Left ventricle myocardium superior (tissue), 1 donor: ENCODE results near the gene ECHS1. TPM values are rescaled to one million over a fixed set of nuclear protein-coding genes. Genes with fewer than 3 reads are reported as not detected.
"Not testable (repeated sequence)": the region's sequence is repeated elsewhere in the genome, so short reads cannot be mapped to it uniquely, and the experiment has no call there.

Experiments
- ATAC-seq: fragments of 200-7000 bp; cut with Tn5 transposase; one replicate; pipeline ENCODE4 v1.9.1; 2020; ENCODE audit warnings: mild to moderate bottlenecking, moderate library complexity
- DNase-seq: peaks from one replicate; pipeline ENCODE4 v3.0.0-alpha.2; 2020
- intact Hi-C: fragments of 100-400 bp; cut with micrococcal nuclease; formaldehyde crosslinking; loops from one replicate; pipeline ENCODE4 v1.11.0; 2022
- long read RNA-seq: library from polyadenylated mRNA; unstranded; transcript quantifications from one replicate; pipeline ENCODE4 v2.0.0, GENCODE V29; 2021
- total RNA-seq: library from RNA; stranded (reverse); fragmentation: NEBNext Ultra II Directional; extraction: Animal tissue kit (Norgen Biotek cat#: 25700); gene quantifications from one replicate; pipeline ENCODE4 v1.2.1, GENCODE V29; 2021
- donor health status: DM: no; HTN: yes; CAD: no; lungs with severe emphysema.

ECHS1 gene
- total RNA-seq = 226 TPM
- long read RNA-seq, transcript ECHS1-201 (8 exons, 1,617 nt) = major isoform, 800 of 881 reads
- long read RNA-seq, partial matches to known transcripts = 53 of 881 reads
- long read RNA-seq, other reads (novel, unspliced or antisense) = 28 of 881 reads

DNA sequence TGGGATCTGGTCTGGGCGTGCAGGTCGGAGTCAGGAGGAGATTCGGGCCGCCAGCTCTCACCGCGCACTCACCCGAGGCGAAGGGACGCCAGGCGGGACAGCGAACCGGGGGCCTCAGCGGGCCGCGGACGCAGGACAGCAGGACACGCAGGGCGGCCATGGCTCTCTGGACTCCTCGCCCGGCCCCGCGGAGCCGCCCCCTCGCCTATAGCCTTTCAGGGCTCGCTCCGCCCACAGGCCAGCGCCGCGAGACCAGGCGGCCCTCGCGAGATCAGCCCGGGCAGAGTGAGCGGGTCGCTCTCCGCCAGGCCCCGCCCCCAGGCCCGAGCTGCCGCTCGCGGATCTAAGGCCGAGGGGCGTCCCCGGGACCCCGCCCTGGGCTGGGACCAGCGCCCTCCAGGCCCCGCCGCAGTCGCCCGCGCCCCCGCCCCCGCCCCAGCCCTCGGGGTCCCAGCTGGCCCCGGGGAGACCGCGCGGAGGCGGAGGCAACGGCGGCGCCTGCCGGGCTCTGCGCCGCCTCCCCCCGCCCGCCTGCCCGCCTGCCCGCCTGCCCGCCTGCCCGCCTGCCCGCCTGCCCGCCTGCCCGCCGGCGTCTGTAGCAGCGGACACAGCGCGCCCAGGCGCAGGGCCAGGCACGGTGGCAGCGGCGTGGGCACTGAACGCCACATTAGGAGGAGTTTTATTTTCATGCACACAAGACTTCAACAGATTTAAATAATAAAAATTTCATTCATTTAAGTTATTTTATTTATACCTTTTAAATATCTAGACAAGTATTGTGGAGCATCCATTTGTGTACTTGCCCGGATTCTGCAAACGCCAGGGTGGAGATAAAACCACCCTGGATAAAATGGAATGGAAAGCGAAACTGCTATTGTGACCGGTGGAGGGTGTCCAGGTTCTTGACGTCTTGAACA, at the start of gene ECHS1:
Gene ECHS1, minus strand, starts transcription at position 181 of the 917 bp plus-strand sequence. Its CDS starts 21 bp downstream, at position 160.
- ATAC-seq (peak; percentile 99), DNase-seq (peak; percentile 99)
- intact Hi-C loops = no loop called here

GRCh38 chr10:133422223-133422806, 49.2 kb upstream of the ECHS1 start:
- intact Hi-C loops = no loop called here
- DNase-seq = no peak
- ATAC-seq = no peak

GRCh38 chr10:133421336-133422222, 48.4 kb upstream of the ECHS1 start:
- no peak for ATAC-seq
- DNase-seq = no peak
- intact Hi-C loops = no loop called here

GRCh38 chr10:133420579-133420978, 47.4 kb upstream of the ECHS1 start:
- ATAC-seq = no peak
- intact Hi-C loops = no loop called here
- no peak for DNase-seq

DNA sequence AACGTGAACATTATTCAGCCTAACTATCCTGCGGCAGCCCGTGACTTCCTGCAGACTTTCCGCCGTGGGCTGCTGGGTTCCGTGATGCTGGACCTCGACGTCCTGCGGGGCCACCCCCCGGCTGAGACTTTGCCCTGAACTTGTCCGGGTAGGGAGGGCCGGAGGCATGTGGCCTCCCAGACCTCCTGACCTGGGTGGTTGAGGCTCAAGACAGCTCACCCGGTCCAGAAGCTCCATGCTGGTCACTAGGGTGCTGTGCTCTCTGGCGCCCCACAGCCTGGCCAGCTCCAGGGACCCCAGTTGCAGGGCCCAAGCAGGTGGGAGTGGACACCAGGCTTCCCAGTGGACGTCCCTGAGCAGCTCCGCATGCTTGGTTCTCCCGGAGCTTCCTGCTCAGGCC, 46.9 kb upstream of the ECHS1 start:
- no peak for ATAC-seq
- intact Hi-C loops = no loop called here
- DNase-seq = no peak

GRCh38 chr10:133419211-133419950, 46.2 kb upstream of the ECHS1 start:
- ATAC-seq (no peak), DNase-seq (no peak)
- intact Hi-C loops = no loop called here

GRCh38 chr10:133418289-133418993, 45.3 kb upstream of the ECHS1 start:
- ATAC-seq (no peak), DNase-seq (no peak)
- intact Hi-C loops = no loop called here

GRCh38 chr10:133415752-133416151, 42.6 kb upstream of the ECHS1 start:
- intact Hi-C loops = no loop called here
- ATAC-seq (no peak), DNase-seq (no peak)

DNA sequence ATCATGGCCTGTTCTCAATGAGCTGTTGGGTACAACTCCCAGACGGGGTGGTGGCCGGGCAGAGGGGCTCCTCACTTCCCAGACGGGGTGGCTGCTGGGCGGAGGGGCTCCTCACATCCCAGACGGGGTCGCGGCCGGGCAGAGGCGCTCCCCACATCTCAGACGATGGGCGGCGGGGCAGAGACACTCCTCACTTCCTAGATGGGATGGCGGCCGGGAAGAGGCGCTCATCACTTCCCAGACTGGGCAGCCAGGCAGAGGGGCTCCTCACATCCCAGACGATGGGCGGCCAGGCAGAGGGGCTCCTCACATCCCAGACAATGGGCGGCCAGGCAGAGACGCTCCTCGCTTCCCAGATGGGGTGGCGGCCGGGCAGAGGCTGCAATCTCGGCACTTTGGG, 41.2 kb upstream of the ECHS1 start:
- DNase-seq, intact Hi-C loops, ATAC-seq: not testable (repeated sequence)

- no peak for ATAC-seq
- DNase-seq = no peak
These were observed 39.2 kb upstream of the ECHS1 start for GRCh38 chr10:133412381-133412711.

DNA sequence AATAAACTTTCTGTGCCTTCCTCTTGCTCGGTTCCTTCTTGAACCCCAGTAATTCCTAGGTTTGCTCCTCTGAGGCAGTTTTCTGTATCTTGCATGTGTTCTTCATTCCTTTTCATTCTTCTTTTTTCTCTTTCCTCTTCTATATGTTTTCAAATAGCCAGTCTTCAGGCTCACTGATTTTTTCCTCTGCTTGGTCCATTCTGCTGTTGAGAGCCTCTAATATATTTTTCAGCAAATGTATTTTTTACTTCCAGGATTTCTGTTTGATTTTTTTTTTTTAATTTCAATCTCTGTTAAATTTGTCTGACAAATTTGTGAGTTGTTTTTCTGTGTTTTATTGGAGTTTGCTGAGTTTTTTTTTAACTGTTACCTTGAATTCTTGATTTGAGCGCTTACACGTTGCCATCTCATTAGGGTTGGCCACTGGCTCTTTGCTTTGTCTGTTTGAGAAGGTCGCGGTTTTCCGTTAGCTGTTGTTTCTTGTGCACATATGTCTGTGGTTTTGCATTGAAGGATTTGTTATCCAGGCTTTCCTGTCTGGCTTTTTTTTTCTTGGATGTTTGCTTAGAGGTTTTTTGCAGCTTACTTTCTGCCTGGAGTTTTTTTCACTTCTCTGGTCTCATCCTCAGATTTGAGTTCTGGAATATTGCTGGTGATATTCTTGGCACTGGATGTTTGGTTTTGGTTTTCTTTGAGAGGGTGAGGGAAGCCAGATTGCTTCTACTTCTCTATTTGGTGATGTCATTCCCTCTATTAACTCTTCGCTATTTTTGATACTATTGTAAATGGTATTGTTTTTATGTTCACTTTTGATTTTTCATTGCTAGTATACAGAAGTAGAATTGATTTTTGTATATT, 38.6 kb upstream of the ECHS1 start:
- ATAC-seq = no peak
- no peak for DNase-seq
- intact Hi-C loops = no loop called here

More at GRCh38 chr10:133412381-133412711, 39.2 kb upstream of the ECHS1 start:
- intact Hi-C loops = no loop called here

GRCh38 chr10:133405844-133406527, 32.8 kb upstream of the ECHS1 start:
- DNase-seq (no peak), ATAC-seq (no peak)
- intact Hi-C loops = no loop called here

DNA sequence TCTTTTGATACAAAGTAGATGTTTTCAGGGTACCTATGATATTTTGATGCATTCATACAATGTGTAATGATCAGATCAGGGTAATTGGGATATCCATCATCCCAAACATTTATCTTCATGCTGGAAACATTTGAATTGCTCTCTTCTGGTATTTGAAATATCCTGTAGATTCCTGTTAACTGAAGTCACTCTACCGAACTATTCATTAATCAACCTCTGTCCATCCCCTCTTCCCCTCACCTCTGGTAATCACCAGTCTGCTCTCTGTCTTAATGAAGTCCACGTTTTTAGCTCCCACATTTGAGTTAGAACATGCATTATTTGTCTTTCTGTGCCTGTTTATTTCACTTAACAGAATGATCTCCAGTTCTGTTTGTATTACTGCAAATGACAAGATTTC, 32.1 kb upstream of the ECHS1 start:
- DNase-seq = no peak
- intact Hi-C loops = no loop called here
- no peak for ATAC-seq

DNA sequence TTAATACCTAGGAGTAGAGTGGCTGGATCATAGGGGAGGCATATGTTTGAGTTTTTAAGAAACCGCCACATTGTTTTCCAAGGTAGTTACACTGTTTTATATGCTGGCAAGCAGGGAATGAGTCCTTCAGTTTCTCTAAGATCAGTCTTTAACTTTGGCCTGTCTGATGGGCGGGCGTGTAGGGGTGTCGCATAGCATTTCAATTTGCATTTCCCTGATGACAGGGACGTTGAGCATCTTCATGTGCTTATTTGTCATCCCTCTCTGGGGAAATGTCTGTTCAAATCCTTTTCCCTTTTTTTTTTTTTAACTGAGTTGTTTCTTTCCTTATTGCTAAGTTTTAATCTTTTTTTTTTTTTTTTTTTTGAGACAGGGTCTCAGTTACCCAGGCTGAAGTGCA, 30.6 kb upstream of the ECHS1 start:
- DNase-seq (no peak), ATAC-seq (no peak)
- intact Hi-C loops = no loop called here

DNA sequence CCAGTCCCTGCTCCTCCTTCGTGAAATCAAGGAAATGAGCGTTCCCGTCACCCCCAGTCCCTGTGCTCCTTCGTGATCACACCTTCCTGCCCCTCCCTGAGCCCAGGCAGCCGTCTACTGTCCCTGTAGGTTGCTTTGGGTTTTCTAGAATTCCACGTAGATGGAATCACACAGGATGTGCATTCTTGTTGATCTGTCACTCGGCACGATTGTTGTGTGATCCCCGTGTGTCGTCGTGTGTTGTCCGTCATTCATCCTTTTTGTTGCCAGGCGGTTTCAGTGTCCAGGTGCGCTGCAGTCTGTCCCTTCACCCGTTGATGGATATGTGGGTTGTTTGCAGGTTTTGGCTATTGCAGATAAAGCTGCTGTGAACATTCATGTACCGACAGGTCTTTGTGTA, 30.2 kb upstream of the ECHS1 start:
- ATAC-seq (no peak), DNase-seq (no peak)

DNA sequence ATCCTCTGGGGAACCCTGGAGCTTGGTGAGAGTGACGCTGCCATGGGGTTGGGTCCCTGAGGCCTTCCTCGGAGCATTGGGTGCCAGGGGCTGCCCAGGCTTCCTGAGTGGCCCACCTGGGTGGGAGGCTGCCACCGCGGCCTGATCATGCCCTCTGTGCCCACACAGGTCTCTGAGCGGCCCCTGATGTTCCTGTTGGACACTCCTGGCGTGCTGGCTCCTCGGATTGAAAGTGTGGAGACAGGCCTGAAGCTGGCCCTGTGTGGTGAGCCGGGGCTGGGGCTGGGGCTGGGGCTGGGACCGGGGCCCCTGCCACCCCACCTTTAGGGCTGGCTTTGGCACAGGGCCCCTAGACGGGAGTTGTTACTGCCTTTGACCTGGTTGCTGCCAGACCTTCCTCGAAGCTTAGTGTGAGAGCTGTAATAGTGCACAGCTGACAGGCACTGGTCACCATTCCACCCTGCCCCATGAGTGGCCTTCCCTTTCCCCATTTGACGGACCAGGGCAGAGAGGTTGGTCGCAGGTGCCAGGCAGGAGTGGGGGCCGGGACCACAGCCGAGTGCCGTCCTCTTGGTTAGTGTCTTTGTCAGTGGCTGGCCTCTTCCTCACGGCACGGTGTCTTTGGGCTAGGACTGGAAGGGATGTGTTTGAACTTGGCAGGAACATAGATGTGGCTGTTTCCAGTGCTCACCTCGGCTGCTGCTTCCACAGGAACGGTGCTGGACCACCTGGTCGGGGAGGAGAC, 29.0 kb upstream of the ECHS1 start:
- intact Hi-C loops = no loop called here
- DNase-seq = no peak
- ATAC-seq = no peak

More for the DNA sequence above, 30.2 kb upstream of the ECHS1 start:
- intact Hi-C loops = no loop called here
